HG03108 (cell line): ENCODE data around the gene SFXN2.
"Not testable (repeated sequence)": the region's sequence is repeated elsewhere in the genome, so short reads cannot be mapped to it uniquely, and the experiment has no call there.

Experiments used
- ATAC-seq: cut with Tn5 transposase; IDR thresholded peaks from one replicate; pipeline ENCODE4 v1.9.1; 2021; ENCODE audit warnings: moderate library complexity; ENCODE audit not compliant: unreplicated experiment

The SFXN2 gene

DNA sequence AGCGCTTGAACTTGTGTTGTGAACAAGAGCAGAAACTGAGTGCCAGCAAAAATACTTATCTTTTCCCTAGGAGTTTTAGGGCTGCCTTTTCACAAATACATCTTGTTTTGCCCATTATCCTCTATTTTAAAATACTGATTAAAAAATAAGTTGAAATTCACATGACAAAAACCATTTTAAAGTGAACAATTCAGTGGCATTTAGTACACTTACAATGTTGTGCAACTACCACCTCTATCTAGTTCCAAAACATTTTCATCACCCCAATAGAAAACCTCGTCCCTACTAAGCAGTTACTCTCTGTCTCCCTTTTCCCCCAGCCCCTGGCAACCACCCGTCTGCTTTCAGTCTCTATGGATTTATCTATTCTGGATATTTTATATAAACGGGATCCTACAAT lies 30.7 kb downstream of the SFXN2 start:
- no peak for ATAC-seq

DNA sequence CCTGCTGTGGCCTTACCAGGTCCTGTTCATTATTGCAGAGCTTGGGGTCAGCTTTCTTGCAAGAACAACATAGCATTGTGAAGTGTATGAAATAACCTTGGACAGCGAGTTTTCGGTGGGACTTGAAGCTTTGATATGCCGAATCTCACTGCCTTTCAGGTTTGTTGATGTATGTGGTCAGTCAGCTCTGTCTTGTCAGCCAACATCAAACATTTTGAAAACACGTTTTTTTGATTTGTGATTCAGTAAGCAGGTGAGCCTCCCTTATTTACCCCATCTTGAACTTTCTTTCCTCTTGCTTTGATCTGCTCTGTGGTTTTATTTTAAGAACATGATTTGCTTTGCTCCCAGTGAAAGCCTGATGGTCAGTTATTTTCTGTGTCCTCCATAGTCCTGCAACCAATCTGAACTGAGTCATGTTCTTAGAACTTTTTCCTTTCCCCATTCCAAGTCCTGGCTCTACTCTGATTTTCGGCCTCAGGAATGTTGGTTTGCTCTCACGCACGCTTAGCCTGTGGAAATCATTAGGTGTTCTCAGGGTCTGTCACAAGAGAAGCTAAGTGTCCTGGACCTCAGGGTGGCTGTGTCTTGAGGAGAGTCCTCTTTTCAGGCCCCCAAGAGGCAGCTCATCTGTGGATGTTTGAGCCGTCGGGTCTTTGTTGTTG lies 38.0 kb downstream of the SFXN2 start:
- no peak for ATAC-seq

DNA sequence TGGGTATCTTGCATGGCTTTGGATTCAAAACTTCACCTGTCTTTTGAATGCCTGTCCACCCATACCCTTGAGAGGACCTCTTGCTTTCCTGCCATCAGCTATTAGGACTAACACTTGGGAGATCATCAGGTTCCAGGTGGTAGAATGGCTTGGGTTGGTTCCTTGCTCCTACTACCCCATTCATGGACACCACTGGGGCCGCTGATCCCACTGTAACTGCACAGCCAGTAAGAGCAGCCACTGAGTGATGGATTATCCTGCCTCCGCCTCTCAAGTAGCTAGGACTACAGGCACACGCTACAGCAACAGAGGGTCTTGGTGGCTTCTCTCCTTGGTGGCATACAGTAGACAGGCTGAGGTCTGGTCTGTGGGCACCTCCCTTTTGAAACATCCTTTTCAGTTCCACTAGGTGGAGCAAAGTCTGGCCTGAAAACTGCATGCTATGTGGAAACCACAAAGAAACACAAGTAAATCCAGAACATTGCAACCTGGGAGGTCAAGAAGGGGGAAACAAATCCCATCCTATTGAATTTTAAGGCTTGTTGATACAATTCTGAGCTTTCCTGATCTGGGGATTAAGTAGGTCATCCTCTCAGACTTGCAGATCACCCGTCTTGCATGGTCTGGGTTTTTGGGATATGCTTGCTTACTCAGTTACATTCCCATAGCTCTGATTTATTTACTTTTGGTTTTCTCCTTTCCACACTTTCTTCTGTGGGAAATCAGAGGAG lies 38.7 kb downstream of the SFXN2 start:
- ATAC-seq: no peak

DNA sequence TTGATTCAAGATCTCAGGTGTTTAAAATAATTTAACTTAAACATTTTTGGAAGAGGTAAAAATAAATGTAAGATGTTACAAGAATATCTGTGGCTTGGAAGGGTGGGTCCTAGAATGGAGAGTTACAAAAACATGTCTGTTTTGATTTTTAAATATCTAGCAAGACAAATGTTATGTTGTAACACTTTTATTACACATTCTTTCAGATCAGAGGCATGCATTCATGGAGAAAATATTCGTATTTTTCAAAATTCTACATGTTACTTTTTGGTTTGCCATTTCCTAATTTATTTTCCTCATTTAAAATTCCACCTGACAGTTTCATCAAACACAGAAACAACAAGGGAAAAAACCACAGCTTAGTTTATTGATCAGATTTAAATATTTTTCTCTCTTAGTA lies 39.3 kb downstream of the SFXN2 start:
- no peak for ATAC-seq

DNA sequence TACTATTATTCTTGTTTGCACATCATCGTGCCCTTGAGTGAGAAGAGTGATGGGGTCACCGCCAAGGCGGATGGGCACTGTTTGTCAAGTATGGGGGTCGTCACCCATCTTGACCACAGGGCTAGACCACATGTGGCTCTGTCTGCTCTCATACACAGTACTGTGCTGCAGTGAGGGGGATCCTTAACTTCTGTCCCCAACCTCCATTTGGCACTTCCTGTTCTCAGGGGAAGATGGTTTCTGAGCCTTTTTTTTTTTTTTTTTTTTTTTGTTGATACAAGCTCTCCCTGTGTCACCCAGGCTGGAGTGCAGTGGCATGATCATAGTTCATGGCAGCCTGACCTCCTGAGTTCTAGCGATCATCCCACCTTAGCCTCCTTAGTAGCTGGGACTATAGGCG lies 42.9 kb downstream of the SFXN2 start:
- ATAC-seq: no peak

DNA sequence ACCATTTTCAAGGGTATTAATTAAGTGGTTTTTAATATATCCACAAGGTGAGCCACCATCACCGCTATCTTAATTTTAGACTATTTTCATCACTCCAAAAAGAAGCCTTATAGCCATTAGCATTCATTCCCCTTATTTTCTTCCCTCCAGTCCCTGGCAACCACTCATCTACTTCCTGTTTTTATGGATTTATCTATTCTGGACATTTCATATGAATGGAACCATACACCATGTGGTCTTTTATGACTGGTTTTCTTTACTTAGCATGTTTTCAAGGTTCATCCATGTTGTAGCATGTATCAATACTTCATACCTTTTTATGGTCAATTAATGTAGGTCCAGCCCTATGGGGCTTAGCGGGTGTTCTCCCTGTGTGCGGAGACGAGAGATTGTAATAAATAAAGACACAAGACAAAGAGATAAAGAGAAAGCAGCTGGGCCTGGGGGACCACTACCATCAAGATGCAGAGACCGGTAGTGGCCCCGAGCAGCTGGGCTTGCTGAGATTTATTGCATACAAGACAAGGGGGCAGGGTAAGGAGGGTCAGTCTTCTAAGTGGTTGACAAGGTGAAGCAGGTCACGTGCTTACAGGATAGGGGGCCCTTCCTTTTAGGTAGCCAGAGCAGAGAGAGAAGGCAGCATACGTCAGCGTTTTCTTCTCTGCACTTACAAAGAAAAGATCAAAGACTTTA lies 44.0 kb downstream of the SFXN2 start:
- ATAC-seq: no peak

DNA sequence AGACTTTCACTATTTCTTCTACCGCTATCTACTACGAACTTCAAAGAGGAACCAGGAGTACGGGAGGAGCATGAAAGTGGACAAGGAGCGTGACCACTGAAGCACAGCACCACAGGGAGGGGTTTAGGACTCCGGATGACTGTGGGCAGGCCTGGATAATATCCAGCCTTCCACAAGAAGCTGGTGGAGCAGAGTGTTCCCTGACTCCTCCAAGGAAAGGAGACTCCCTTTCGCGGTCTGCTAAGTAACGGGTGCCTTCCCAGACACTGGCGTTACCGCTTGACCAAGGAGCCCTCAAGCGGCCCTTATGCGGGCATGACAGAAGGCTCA lies 44.5 kb downstream of the SFXN2 start:
- ATAC-seq: not testable (repeated sequence)

DNA sequence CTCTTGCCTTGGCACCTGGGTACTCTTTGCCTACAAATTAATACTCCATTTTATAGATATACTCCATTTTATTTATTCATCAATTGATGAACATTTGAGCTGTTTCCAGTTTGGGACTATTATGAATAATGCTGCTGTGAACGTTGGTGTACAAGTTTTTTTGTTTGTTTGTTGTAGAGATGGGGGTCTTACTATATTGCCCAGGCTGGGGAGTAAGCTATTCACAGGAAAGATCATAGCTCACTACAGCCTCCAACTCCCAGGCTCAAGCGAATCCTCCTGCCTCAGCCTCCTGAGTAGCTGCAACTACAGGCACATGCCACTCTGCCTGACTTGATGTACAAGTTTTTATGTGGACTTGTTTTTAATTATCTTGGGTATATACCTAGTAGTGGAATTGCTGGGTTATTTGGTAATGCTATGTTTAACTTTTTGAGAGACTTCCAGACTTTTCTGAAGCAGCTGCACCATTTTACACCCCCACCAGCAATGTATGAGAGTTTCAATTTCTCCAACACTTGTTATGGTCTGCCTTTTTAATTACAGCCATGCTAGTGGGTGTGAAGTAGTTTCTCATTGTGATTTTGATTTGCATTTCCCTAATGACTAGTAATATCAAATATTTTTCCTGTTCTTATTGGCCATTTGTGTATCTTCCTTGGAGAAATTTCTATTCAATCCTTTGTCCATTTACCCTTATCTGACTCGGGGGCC lies 45.2 kb downstream of the SFXN2 start:
- ATAC-seq: no peak

DNA sequence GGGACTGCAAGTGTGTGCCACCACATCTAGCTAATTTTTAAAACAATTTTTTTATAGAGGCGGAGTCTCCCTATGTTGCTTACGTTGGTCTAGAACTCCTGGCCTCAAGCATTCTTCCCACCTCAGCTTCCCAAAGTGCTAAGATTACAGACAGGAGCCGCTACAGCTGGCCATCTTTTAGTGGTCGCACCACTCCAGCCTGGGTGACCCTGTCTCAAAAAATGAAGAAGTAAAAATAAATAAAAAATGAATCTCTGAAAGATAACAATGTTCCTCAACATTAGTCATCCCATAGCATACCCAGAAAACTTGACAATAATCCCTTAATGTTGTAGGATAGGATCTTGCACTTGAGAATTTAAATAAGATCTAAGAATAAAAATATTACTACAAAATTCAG lies 47.5 kb downstream of the SFXN2 start:
- no peak for ATAC-seq

DNA sequence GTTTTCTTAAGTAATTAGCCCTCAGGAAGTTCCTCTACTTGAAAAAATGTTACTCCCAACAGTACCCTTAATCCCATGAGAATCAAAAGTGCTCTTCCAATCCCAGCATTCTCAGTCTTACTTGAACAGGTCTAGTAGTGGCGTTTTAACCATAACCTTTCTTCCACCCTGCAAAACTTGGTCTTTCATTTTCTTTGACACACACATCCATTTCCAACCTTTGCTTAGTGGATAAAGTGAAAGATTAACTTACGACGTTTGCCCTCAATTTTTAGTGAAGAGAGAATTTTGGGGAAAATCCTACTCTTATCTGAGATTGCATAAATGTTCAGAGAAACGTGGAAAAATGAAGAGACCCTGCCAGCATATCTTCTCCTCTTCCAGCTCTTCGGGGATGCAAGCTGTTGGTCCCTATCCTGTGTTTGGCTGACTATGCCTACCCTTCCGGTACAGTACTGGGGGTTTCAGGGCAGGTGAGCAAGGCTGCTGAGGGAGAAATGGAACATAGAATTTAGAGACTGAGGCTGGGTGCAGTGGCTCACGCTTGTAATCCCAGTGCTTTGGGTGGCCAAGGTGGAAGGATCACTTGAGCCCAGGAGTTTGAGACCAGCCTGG lies 48.1 kb downstream of the SFXN2 start:
- no peak for ATAC-seq

DNA sequence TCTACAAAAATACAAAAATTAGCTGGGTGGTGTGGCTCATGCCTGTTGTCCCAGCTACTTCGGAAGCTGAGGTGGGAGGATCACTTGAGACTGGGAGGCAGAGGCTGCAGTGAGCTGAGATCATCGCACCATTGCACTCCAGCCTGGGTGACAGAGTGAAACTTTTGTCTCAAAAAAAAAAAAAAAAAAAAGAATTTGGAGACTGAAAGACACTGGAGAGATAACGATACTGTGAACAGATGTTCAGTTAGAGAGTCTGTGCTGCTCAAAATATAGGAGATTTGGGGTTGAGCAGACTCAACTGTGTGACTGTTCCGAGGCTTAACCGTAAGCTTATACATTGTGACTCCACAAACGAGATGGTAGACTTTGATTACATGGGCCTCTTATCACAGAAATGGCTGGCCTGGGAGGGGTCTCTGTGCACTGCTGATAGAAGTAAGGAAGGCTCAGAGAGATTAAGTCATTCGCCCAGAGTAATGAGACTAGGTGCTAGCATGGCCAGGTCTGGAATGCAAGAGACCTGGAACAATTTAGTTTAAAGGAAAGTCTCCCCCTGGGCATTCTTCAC lies 48.7 kb downstream of the SFXN2 start:
- ATAC-seq: no peak

DNA sequence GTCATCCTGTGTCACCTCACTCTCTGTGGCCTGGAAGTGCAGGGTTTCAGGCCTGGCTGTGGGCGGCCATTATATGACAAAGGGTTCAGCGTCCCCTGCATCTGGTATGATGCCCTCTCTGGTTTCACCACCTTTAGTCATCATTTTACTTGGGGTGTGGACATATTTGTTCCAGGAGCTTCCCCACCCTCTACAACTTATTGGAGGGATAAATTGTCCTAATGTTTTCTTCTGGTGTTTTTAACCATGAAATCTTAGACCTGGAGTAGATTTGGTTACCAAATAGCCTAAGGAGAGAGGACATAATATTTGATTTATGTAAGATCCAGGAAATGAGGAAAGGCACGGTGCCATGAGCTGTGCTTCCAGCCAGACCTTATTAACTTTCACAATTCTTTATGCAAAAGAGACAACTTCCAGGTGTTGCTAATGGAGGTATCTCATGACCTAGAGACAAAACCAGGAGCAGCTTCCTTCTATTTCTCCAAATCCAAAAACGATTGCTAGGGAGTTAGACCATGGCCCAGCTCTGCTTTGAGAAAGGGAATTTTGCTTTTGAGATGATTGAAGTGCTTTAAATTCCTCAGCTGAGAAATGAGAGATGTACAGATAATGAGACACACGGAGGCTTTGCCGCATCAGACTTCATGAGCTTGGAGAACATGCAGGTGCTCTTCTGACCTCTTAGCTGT lies 50.2 kb downstream of the SFXN2 start:
- no peak for ATAC-seq

DNA sequence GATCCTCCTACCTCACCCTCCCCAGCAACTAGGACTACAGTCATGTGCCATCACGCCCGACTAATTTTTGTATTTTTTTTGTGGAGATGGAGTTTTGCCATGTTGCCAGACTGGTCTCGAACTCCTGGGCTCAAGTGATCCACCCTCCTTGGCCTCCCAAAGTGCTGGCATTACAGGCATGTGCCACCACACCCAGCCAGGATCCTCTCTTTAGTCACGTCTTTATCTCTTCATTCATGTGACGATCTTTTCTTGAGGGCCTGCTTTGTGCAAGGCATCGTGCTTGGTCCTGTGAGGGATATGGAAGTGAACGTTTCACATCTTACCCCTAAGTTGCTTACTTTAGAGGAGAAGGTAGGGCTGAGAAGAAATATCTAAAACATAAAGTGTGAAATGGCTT lies 50.9 kb downstream of the SFXN2 start:
- ATAC-seq: no peak

DNA sequence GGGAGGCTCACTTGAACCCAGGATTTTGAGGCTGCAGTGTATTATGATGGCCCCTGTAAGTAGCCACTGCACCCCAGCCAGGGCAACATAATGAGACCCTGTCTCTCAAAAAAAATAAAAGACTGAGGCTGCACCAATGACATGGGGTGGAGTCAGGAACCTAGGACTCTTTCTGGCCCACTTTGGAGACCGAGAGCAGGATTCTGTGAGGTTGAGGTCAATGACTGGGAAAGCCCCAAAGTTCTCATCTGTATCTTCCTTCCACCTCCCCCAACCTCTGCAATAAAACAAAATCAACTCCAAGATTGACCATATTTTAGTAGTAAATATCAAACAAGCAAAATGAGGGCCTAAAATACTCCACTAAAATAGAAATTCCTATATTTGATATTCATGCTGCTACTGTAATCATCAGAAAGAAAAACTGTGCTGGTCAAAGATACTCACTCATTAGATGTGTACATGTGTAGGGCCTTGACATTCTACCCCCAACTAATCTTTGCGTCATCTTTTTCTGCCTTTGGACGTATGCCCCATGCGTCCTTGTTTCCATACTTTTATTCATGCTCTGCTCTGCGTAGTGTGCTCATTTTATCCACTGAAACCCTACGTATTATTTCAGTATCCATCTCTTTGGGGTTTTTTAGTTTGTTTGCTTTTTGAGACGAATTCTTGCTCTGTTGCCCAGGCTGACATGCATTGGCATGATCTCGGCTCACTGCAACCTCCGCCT lies 53.2 kb downstream of the SFXN2 start:
- ATAC-seq: no peak

DNA sequence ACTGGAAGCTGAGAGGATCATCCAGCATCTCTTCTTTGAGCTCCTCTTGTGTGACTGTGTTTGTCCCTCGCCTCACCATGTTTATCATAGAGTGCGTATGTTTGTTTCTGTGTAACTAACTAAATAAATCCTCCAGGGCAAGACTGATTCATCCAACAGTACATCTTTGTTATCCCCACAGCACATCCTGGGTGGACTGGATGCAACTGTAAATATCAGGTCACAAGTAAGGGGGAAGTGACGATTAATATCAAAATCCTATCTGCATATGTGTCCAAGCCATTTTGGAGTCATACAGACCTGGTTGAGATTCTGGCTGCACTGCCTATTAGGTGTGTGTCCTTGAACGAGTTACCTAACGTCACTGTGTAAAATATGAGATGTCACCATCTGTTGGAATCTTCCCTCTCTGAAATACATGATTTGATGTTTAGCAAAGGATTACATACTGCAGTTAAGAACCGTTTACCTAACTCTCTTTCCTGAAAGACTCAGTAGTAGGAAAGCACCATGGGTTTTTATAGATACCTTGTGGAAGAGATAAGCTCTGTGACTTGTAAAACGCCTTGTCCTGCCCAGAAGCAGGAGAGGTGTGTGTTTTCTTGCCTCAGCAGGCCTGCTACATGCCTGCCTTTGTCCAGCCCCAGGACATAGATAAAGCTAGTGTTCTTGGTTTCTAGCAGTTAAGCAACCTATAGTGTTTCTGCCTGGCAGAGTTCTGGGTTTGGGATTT lies 55.1 kb downstream of the SFXN2 start:
- no peak for ATAC-seq

DNA sequence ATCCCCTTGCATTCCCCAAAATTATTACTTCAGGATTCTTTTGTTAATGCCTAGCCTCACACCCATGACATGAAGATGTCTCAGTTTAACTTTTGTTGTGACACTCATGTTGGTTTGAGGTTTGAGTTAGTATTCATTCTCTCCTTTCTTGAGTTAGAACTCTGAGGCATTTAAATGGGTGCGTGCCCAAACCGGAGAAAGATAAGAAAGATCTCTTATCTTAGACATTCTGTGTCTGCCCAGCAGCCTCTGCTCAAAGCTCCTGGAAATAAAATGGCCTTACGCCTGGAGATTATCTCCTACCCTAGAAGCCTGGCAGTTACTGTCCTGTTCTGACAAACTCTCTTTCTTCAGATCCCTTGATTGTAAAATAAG lies 55.7 kb downstream of the SFXN2 start:
- ATAC-seq: no peak

DNA sequence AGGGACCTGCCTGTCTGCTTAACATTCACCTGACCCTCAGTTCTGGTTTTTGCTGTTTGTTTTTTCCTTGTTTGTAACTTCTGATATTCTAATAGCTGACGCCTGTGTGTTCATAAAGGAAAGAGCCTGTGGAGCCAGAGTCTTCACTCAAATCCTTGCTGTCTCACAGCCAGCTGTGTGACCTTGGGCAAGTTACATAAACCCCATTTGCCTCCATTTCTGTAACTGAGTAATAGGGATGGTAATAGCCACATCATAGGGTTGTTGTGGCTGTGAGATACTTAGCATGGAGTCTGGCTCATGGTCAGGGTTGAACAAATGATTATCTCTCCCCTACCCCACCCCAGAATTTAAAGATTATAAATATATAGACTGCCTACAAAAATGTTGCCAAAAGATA lies 56.4 kb downstream of the SFXN2 start:
- ATAC-seq: no peak

DNA sequence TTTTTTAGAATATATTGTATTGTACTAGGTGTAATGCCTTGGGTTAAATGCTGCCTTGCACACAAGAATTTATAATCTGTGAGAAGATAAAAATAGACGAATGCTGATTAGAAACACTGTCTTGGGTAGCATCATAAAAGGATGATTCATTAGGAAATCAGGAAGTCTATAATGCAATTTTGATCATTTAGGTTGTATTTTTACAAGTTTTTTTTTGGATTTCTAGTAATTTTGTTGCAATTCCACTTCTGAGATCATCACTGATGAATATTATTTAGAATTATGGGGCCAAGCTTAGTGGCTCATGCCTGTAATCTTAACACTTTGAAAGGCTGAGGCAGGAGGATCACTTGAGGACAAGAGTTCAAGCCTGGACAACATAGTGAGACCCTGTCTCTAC lies 58.9 kb downstream of the SFXN2 start:
- no peak for ATAC-seq

DNA sequence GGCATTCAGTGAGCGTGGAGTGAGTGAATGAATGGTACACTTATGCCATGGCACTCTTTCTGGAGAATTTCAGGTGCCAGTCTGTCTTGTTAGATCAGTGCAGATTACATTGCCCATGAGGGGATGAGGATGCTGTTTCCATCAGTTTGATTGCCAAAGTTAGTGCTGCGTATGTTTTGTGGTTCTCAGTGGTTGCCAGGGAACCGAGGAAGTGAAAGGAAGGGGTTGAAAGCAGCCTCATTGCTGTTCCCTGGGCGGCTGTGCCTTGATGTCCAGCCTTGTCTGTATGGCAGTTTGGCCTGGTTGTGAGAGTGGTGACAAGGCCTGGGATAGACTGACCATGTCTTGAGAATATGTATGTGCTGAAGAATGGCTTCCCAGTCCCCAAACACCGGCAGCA lies 59.5 kb downstream of the SFXN2 start:
- ATAC-seq: no peak
